DND-41 (cell line): ENCODE results near the gene THSD7B.

Source experiments
- EZH2 ChIP-seq: IDR thresholded peaks from 3 replicates; pipeline ENCODE4 v1.6.1; 2012; ENCODE audit warnings: borderline replicate concordance, low read depth, mild to moderate bottlenecking, moderate library complexity, low read length, inconsistent platforms; ENCODE audit not compliant: severe bottlenecking
- TF ChIP-seq, protein P1 (sequence below): IDR thresholded peaks from 2 replicates; pipeline ENCODE4 v1.5.1; 2012; ENCODE audit warnings: borderline replicate concordance, low read length, moderate library complexity, mild to moderate bottlenecking; ENCODE audit not compliant: poor library complexity, severe bottlenecking; ENCODE audit errors: extremely low read depth

DNA sequence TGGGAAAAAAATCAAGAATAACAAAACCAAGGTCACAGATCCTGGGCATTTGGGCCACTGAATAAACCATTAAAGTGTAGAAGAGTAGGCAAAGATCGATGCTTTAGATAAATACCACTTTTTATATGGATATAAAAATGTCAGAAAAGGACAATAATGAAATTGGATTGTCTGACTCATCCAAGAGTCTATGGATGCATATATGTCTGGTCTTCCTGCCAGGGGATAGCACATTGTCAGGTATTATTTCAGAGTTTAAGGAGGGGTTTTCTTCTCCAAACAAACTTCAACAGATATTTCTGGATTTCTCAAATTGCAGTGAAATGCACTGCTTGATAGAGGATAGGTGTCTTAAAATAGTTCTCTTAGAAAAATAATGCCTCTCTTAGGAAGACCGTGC, 466.7 kb downstream of the THSD7B start:
- TF ChIP-seq, protein P1, sequence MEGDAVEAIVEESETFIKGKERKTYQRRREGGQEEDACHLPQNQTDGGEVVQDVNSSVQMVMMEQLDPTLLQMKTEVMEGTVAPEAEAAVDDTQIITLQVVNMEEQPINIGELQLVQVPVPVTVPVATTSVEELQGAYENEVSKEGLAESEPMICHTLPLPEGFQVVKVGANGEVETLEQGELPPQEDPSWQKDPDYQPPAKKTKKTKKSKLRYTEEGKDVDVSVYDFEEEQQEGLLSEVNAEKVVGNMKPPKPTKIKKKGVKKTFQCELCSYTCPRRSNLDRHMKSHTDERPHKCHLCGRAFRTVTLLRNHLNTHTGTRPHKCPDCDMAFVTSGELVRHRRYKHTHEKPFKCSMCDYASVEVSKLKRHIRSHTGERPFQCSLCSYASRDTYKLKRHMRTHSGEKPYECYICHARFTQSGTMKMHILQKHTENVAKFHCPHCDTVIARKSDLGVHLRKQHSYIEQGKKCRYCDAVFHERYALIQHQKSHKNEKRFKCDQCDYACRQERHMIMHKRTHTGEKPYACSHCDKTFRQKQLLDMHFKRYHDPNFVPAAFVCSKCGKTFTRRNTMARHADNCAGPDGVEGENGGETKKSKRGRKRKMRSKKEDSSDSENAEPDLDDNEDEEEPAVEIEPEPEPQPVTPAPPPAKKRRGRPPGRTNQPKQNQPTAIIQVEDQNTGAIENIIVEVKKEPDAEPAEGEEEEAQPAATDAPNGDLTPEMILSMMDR = no peak
- TF ChIP-seq EZH2 = no peak
